Tibial nerve (tissue), 4 donors: ENCODE results near the gene ARMH3.

Source experiments
- CTCF ChIP-seq, 5 experiments: fragments of 200-600 bp in 3 of 5; fragments of 450-650 bp in 2 of 5; sonication (generic) in 3 of 5; IDR thresholded peaks; one replicate each; pipeline ENCODE4 v1.5.1; 2016 to 2019; ENCODE audit warnings: antibody characterized with exemption in 5 of 5, mild to moderate bottlenecking in 3 of 5, moderate library complexity in 2 of 5
- EP300 ChIP-seq, 2 donors: sonication (generic); formaldehyde crosslinking; IDR thresholded peaks; one replicate each; pipeline ENCODE4 v1.6.1; 2017; ENCODE audit warnings: antibody characterized with exemption in 2 of 2, mild to moderate bottlenecking in 1 of 2

- TF ChIP-seq EP300 (IDR thresholded peaks at IDR 0.05) (no peak), CTCF (IDR thresholded peaks at IDR 0.05) (no peak)
These were observed 117.5 kb downstream of the ARMH3 start for GRCh38 chr10:101938305-101939007.
